TTC549 (cell line): ENCODE measurements around the gene SAMD3.
"Not testable (repeated sequence)": the region's sequence is repeated elsewhere in the genome, so short reads cannot be mapped to it uniquely, and the experiment has no call there.

Source experiments
- FAIRE-seq: peaks from 2 replicates; lab custom pipeline; 2012; peaks lifted over from hg19 to GRCh38; lab: Jason Lieb, UNC

The SAMD3 gene

GRCh38 chr6:130129762-130130246, 92.9 kb downstream of the SAMD3 start:
- no peak for FAIRE-seq

DNA sequence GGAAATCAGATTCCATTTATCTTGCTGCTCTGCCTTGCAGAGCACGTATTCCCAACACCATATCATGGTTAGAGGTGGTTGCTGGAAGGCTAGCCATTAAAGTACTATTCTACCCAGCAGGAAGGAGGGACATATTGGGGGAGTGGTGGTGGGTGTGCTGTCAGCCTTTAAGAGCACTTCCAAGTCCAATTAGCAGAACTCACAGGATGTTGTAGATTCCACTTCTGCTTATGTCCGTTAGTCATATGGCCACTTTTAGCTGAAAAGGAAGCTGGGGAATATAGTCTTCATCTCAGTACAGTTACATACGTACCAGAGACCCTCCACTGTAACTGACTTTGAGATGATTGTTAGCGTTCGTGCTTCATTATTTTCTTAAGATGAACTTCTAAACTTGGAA, 94.4 kb downstream of the SAMD3 start:
- FAIRE-seq, result no peak

DNA sequence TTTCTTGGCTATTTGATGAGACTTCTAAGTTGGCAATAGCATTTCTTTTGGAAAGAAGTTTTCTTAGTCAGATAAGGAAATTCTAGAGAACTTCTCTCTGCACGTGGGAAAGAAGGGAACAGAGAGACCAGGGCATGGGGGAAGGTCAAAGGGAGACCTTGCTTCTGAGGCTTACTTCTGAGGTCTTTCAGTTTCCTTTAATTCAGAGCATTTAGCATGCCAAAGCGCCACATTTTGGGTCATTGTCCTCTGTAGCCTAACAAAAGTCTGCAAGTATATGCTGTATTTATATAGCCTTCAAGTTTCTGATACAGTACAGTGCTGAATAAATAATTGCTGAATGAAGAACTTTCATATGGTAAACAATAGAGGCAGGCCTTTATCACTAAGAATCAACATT, 95.6 kb downstream of the SAMD3 start:
- no peak for FAIRE-seq

GRCh38 chr6:130122243-130122642, 100.5 kb downstream of the SAMD3 start:
- FAIRE-seq, result no peak

DNA sequence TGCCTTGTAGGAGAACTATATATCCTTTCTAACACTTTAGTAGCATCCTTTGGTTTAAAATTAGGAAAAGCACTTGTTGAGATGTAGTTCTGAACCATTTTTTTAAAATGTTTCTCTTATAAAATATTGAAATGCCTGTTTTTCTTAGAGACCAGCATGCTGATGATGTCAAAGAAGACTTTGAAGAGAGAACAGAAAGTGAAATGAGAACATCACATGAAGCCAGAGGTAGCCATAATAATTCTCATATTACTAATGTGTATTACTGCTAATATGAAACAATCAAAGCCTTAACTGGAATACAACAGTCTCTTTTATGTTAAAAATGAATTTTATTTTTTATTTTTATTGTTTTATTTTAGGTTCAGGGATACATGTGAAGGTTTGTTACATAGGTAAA, 102.0 kb downstream of the SAMD3 start:
- no peak for FAIRE-seq

- FAIRE-seq, result no peak
These were observed 103.5 kb downstream of the SAMD3 start for GRCh38 chr6:130119211-130119610.

GRCh38 chr6:130118236-130118635, 104.5 kb downstream of the SAMD3 start:
- no peak for FAIRE-seq

GRCh38 chr6:130117187-130117701, 105.5 kb downstream of the SAMD3 start:
- not testable (repeated sequence) for FAIRE-seq

- no peak for FAIRE-seq
These were observed 106.5 kb downstream of the SAMD3 start for GRCh38 chr6:130116273-130116672.

DNA sequence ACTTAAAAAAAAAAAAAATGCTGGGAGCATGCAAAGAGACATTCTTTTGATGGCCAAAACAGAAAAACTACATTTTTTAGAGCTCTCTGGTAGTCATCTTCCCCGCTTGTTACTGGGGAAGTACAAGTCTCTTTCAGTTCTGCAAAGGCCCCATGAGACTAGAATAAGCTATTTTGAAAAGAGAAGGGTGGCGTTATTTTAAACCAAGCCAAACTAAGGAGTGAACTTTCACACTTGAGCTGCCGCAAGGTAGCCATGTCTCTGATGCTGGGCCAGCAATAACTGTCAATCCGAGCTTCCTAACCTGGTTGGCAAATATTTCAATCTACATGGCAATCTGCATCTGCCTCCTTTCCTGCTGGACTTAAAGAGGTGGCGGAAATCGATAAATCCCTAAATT, 107.7 kb downstream of the SAMD3 start:
- no peak for FAIRE-seq

DNA sequence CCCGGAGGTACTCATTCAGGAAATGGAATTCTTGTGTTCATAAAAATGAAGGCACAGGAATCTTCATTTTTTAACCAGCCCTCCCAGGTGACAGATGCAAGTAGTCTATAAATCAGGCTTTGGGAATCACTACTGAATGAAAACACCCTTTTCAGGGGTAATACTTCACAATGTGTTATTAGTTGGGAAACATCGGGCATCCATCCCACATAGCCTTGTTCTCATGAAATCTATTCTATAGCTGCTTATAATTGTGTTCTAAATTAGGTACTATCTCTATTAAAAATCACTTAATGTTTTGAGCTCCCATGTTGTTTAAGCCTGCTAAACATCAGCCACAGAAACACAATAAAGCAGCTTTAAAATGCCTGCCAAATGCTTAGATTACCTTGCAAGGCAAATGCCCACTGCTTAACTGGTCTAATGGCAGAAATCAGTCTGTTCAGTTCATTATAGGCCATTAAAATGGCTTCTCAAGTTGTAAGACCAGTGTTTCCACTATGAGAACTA, 109.5 kb downstream of the SAMD3 start:
- no peak for FAIRE-seq

- no peak for FAIRE-seq
These were observed 111.7 kb downstream of the SAMD3 start for GRCh38 chr6:130111031-130111430.

DNA sequence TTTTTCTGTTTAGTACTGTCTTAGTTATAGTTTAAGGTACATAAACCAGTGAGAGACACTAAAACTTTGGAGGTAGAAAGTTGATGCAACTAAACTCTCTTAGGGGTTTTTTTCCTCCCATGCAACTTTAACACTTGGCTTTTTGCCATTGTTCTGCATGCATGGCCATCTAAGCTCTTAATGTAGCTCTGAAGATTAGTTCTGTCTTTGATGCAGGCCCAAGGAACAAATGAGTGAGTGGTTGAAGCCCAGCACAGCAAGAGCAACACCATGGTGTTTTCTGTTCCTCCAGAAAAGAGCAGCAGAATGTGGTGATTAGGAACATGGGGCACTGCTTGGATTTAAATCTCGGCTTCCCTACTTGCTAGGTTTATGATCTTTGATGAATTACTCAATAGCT, 115.0 kb downstream of the SAMD3 start:
- no peak for FAIRE-seq

GRCh38 chr6:130105996-130106704, 116.6 kb downstream of the SAMD3 start:
- no peak for FAIRE-seq

DNA sequence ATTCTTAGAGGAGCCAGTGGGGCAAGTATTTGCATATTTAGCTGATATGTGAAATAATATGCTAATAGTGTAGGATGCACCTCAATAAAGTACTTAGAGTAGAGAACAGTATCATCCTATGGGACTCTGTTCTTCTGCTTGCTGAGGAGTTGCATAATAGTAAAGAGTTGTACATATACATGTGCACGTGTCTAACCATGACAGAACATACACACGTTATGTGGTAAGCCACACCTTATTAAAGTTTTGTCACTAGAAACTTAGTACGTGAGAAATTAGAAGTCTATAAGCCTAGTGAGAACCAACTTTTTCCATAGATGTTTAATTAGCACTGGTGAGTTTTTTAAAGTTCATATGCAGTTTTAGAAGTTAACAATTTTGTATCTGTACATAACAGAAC, 123.6 kb downstream of the SAMD3 start:
- FAIRE-seq, result no peak

- no peak for FAIRE-seq
These were observed 124.4 kb downstream of the SAMD3 start for GRCh38 chr6:130098317-130098716.
